Keratinocyte (primary cell): ENCODE measurements around the gene CHRNA10.

Experiments used
- EZH2 ChIP-seq: IDR thresholded peaks from one replicate; pipeline ENCODE4 v1.6.1; 2012; ENCODE audit warnings: inconsistent platforms, mild to moderate bottlenecking, low read length, moderate library complexity
- TF ChIP-seq, protein P1 (sequence below), 3 experiments: IDR thresholded peaks in 1 of 3; conservative IDR thresholded peaks in 1 of 3; optimal IDR thresholded peaks in 1 of 3; 2 replicates in 2 of 3; 3 replicates in 1 of 3; pipeline versions ENCODE3 to v1.5.1; 2011; ENCODE audit warnings: low read length in 3 of 3, mild to moderate bottlenecking in 3 of 3, moderate library complexity in 2 of 3, control low read depth in 1 of 3, inconsistent platforms in 1 of 3; ENCODE audit not compliant: insufficient read depth in 2 of 3; ENCODE audit errors: extremely low read depth in 1 of 3

DNA sequence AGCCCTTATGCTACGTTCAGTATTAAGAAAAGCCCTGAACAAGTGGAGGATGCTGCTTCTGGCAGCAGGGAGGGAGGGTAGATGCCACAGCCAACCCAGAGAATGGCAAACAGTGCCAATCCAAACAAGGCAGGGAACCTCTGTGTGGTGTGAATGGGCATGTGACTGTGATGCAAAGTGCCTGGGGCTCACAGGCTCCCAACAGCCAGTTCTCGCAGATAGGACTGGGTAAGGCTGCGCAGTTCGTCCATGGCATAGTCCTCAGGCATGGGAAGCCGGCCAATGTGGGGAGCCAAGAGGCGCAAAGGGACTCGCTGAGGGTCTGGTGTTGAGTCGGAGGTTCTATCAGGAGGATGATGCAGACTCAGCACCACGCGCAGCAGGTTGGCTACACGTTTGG lies 4.8 kb upstream of the CHRNA10 start:
- TF ChIP-seq, protein P1, sequence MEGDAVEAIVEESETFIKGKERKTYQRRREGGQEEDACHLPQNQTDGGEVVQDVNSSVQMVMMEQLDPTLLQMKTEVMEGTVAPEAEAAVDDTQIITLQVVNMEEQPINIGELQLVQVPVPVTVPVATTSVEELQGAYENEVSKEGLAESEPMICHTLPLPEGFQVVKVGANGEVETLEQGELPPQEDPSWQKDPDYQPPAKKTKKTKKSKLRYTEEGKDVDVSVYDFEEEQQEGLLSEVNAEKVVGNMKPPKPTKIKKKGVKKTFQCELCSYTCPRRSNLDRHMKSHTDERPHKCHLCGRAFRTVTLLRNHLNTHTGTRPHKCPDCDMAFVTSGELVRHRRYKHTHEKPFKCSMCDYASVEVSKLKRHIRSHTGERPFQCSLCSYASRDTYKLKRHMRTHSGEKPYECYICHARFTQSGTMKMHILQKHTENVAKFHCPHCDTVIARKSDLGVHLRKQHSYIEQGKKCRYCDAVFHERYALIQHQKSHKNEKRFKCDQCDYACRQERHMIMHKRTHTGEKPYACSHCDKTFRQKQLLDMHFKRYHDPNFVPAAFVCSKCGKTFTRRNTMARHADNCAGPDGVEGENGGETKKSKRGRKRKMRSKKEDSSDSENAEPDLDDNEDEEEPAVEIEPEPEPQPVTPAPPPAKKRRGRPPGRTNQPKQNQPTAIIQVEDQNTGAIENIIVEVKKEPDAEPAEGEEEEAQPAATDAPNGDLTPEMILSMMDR (optimal IDR thresholded peaks at IDR 0.05 in 1 of 3, IDR thresholded peaks at IDR 0.05 in 1 of 3, conservative IDR thresholded peaks at IDR 0.05 in 1 of 3; ENCODE audit: extremely low read depth in 1 of 3, insufficient read depth in 2 of 3, low read length in 3 of 3), result no peak
- no peak for TF ChIP-seq EZH2
